Heart left ventricle (tissue), 16 donors: ENCODE results near the gene RAF1. TPM values are rescaled to one million over a fixed set of nuclear protein-coding genes. Genes with fewer than 3 reads are reported as not detected.

Experiments used
- ATAC-seq, 4 donors: fragments of 200-7000 bp; cut with Tn5 transposase; one replicate each; pipeline ENCODE4 v1.9.1; 2020 to 2022; ENCODE audit warnings: moderate library complexity in 4 of 4, mild to moderate bottlenecking in 3 of 4, moderate number of reproducible peaks in 1 of 4
- DNase-seq, 5 donors: peaks; one replicate each; pipeline ENCODE4 v3.0.0-alpha.2; 2020
- H3K27ac ChIP-seq, 12 donors: fragments of 200-600 bp; sonication (generic) in 4 of 12; one replicate each; pipeline versions ENCODE4 v1.5.0 to v1.8.0; 2016 to 2022; ENCODE audit warnings: mild to moderate bottlenecking in 2 of 12
- H3K27me3 ChIP-seq, 9 donors: fragments of 200-600 bp; sonication (generic) in 2 of 9; one replicate each; pipeline versions ENCODE4 v1.5.1 to v1.8.0; 2016 to 2022; ENCODE audit warnings: mild to moderate bottlenecking in 3 of 9
- H3K36me3 ChIP-seq, 9 donors: fragments of 200-600 bp; sonication (generic) in 2 of 9; one replicate each; pipeline versions ENCODE4 v1.5.0 to v1.8.0; 2018 to 2022; ENCODE audit warnings: mild to moderate bottlenecking in 2 of 9
- H3K4me1 ChIP-seq, 12 donors: fragments of 200-600 bp; sonication (generic) in 4 of 12; one replicate each; pipeline versions ENCODE4 v1.5.0 to v1.8.0; 2016 to 2022; ENCODE audit warnings: mild to moderate bottlenecking in 3 of 12
- H3K4me3 ChIP-seq, 12 donors: fragments of 200-600 bp; sonication (generic) in 4 of 12; one replicate each; pipeline versions ENCODE4 v1.5.0 to v1.8.0; 2017 to 2022; ENCODE audit warnings: mild to moderate bottlenecking in 9 of 12, moderate library complexity in 4 of 12
- H3K9me3 ChIP-seq, 12 donors: fragments of 200-600 bp; sonication (generic) in 4 of 12; one replicate each; pipeline versions ENCODE4 v1.5.0 to v1.8.0; 2016 to 2022; ENCODE audit warnings: mild to moderate bottlenecking in 1 of 12
- POLR2A ChIP-seq, 2 donors: fragments of 450-650 bp; IDR thresholded peaks; one replicate each; pipeline ENCODE4 v1.6.1; 2017; ENCODE audit warnings: antibody characterized with exemption in 2 of 2, mild to moderate bottlenecking in 2 of 2, moderate library complexity in 2 of 2
- WGBS, 4 donors: extraction: QIAGEN DNeasy Blood & Tissue Kit in 2 of 4; methylation state at CpG; one replicate each; pipeline versions ENCODE4 v1.1.5 to v1.1.7; 2013 to 2018; 5-methylcytosine and 5-hydroxymethylcytosine counted together
- intact Hi-C, 10 donors: fragments of 100-400 bp; cut with DNase I; formaldehyde crosslinking; loops; one replicate each; pipeline versions ENCODE4 v1.11.1 to v1.14.2; 2022
- polyA plus RNA-seq, 2 donors: library from polyadenylated mRNA; stranded (reverse); fragments of 200-250 nt; gene quantifications; one replicate each; pipeline ENCODE4 v1.2.3, GENCODE V29; 2013
- total RNA-seq, 9 donors: library from RNA; depleted of rRNA in 2 of 9; stranded (reverse); fragments of >200 nt in 2 of 9; fragmentation: NEBNext Ultra II Directional in 3 of 9; extraction: Animal tissue kit (Norgen Biotek cat#: 25700) in 3 of 9; gene quantifications; one replicate each; pipeline versions ENCODE4 v1.1.0 to v1.2.4, GENCODE V29; 2016 to 2023
- TF ChIP-seq, protein P1 (sequence below), 12 donors: fragments of 200-600 bp; sonication (generic) in 4 of 12; IDR thresholded peaks; one replicate each; pipeline versions ENCODE4 v1.5.0 to v1.8.0; 2018 to 2022; ENCODE audit warnings: antibody characterized with exemption in 12 of 12, mild to moderate bottlenecking in 5 of 12
- donor health status: ischemic (EF 13 %, LVEDD 7.1; RV severe dilation, severe dysfunction).
- donor health status: healthy with polysubstance abuse.
- donor health status: DM: no; HTN: yes; CAD: no.
- donor health status: DM: no; HTN: no; CAD: no.
- donor health status: ischemic (EF 25% LVEDD 6.9; RV normal size, moderate dysfunction).
- donor health status: ischemic (EF 25% LVEDD 5.7; RV mildly dilated, moderate dysfunction).
- donor health status: healthy.
- donor health status: DM: yes; HTN: yes; CAD: no.
- donor health status: ischemic (EF 35%, LVEDD 5.7; RV mildly dilated, moderate dysfunction).
- donor health status: nonischemic (EF 11% LVEDD 7.7; RV severe dilation, severe dysfunction).
- donor health status: DM: yes; HTN: yes; CAD: no.
- donor health status: PGD.
- donor health status: ischemic (EF 29% LVEDD 5.4; RV normal size, mild dysfunction).
- donor health status: nonischemic (EF 23%, LVEDD 6.1; RV moderate dilation, normal function).

The RAF1 gene
- total and polyA plus RNA-seq, 11 donors = 62.7 to 197 (median 135) TPM

DNA sequence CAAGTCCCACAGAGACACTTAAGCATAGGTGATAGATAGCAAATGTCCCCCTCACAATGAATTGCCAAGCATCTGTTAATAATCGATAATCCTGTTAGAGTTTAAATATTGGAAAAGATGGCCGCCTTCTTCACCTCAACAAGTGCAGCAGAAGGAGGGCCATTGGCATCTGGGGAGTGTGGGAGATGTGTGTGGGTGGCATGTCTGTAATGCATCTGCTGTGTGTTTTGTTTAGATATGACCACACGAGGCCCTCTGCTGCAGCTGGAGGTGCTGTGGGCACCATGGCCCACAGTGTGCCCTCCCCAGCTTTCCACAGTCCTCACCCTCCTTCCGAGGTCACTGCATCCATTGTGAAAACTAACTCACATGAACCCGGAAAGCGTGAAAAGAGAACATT is 94.1 kb downstream of the RAF1 start:
- intact Hi-C loops = loop anchor here in 1 of 10 donors (10.0 kb wide), 1 partner anchor 155 kb away; no protein-coding TSS in a partner anchor
- Histone ChIP-seq H3K4me1 (peaks cover 0 to 26% (median 14%) of the 10 kb centered on the region in 12 donors), H3K27me3 (no peaks in the 10 kb centered on the region), H3K27ac (no peak overlapping the region), H3K9me3 (peaks cover 0 to 25% (median 9%) of the 10 kb centered on the region in 12 donors), H3K36me3 (peaks cover 0 to 64% (median 57%) of the 10 kb centered on the region in 9 donors), H3K4me3 (no peak overlapping the region)
- no peak for ATAC-seq
- 85 to 91% (median 86%) methylated on average over 6 of the region's 6 CpGs for WGBS, 4 donors
- no peak for DNase-seq
- no peak for TF ChIP-seq POLR2A (IDR thresholded peaks at IDR 0.05)
- TF ChIP-seq, protein P1, sequence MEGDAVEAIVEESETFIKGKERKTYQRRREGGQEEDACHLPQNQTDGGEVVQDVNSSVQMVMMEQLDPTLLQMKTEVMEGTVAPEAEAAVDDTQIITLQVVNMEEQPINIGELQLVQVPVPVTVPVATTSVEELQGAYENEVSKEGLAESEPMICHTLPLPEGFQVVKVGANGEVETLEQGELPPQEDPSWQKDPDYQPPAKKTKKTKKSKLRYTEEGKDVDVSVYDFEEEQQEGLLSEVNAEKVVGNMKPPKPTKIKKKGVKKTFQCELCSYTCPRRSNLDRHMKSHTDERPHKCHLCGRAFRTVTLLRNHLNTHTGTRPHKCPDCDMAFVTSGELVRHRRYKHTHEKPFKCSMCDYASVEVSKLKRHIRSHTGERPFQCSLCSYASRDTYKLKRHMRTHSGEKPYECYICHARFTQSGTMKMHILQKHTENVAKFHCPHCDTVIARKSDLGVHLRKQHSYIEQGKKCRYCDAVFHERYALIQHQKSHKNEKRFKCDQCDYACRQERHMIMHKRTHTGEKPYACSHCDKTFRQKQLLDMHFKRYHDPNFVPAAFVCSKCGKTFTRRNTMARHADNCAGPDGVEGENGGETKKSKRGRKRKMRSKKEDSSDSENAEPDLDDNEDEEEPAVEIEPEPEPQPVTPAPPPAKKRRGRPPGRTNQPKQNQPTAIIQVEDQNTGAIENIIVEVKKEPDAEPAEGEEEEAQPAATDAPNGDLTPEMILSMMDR (IDR thresholded peaks at IDR 0.05) = no peak

GRCh38 chr3:12568747-12569146 is 95.2 kb downstream of the RAF1 start:
- H3K27me3 ChIP-seq = no peaks in the 10 kb centered on the region
- H3K27ac ChIP-seq = peak overlapping the region in 1 of 12 donors; percentile 17
- TF ChIP-seq POLR2A (IDR thresholded peaks at IDR 0.05) = no peak
- TF ChIP-seq, protein P1 (IDR thresholded peaks at IDR 0.05) = no peak
- peaks cover 0 to 25% (median 9%) of the 10 kb centered on the region in 12 donors for H3K9me3 ChIP-seq
- no peak overlapping the region for H3K4me3 ChIP-seq
- H3K36me3 ChIP-seq = peaks cover 0 to 53% (median 46%) of the 10 kb centered on the region in 9 donors
- 44 to 70% (median 56%) methylated on average over 3 of the region's 3 CpGs for WGBS, 4 donors
- peak in 2 of 4 donors; percentile 37 to 55 for ATAC-seq
- H3K4me1 ChIP-seq = peaks cover 0 to 16% (median 6%) of the 10 kb centered on the region in 12 donors
- DNase-seq = no peak
- intact Hi-C loops = loop anchor here in 1 of 10 donors (10.0 kb wide), 1 partner anchor 156 kb away; no protein-coding TSS in a partner anchor

DNA sequence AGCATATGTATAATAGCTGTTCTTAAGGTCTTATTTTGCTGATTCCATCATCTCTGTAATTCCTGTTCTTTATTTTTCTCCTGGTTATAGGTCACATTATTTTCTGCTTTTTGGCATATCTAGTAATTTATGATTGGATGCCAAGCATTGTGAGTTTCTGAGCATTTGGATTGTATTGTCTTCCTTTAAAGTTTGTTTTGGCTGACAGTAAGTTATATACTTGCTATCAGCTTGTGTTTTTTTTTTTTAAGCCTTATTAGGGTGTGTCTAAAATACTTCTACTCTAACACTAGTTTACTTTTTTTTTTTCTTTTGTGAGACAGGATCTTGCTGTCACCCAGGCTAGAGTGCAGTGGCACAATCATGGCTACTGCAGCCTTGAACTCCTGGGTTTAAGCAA is 96.9 kb downstream of the RAF1 start:
- H3K9me3 ChIP-seq = peaks cover 0 to 25% (median 9%) of the 10 kb centered on the region in 12 donors
- no peak overlapping the region for H3K27ac ChIP-seq
- no peak overlapping the region for H3K4me3 ChIP-seq
- H3K27me3 ChIP-seq = no peaks in the 10 kb centered on the region
- peaks cover 0 to 29% (median 17%) of the 10 kb centered on the region in 12 donors for H3K4me1 ChIP-seq
- H3K36me3 ChIP-seq = peaks cover 0 to 36% (median 28%) of the 10 kb centered on the region in 9 donors
- intact Hi-C loops = loop anchor here in 1 of 10 donors (10.0 kb wide), 1 partner anchor 158 kb away; no protein-coding TSS in a partner anchor
- TF ChIP-seq POLR2A (IDR thresholded peaks at IDR 0.05) = no peak
- TF ChIP-seq, protein P1 (IDR thresholded peaks at IDR 0.05) = no peak
- no peak for DNase-seq
- ATAC-seq = no peak

GRCh38 chr3:12562451-12562850 is 101.5 kb downstream of the RAF1 start:
- H3K36me3 ChIP-seq = no peaks in the 10 kb centered on the region
- intact Hi-C loops = loop anchor here in 2 of 10 donors (5.0 to 10.0 kb wide), 2 partner anchors 100 to 162 kb away; partner anchors contain the start of gene RAF1 (in 1 of the 2)
- TF ChIP-seq, protein P1 (IDR thresholded peaks at IDR 0.05) = no peak
- TF ChIP-seq POLR2A (IDR thresholded peaks at IDR 0.05) = no peak
- H3K27ac ChIP-seq = peak overlapping the region in 4 of 12 donors; percentile 33 to 96 (median 60)
- no peaks in the 10 kb centered on the region for H3K27me3 ChIP-seq
- ATAC-seq (no peak), DNase-seq (no peak)
- no peak overlapping the region for H3K4me3 ChIP-seq
- 55 to 58% (median 58%) methylated on average over 1 of the region's 1 CpG for WGBS, 4 donors
- H3K4me1 ChIP-seq = peaks cover 0 to 59% (median 48%) of the 10 kb centered on the region in 12 donors
- peaks cover 0 to 25% (median 9%) of the 10 kb centered on the region in 12 donors for H3K9me3 ChIP-seq
